ENCODE measurements around the gene APH1A. TPM values are rescaled to one million over a fixed set of nuclear protein-coding genes. Genes with fewer than 3 reads are reported as not detected.

Gene APH1A
- polyA plus RNA-seq, 2 of the 4 experiments (the other 2 are of a cell fraction): 109 to 118 TPM

- no peak for DNase-seq (ENCODE audit: low read depth in 1 of 2, low spot score in 1 of 2)
- no peak for ATAC-seq
- POLR2A ChIA-PET: no interaction called here
- TF ChIP-seq RFX5 (IDR thresholded peaks at IDR 0.05) (no peak), EP300 (IDR thresholded peaks at IDR 0.05) (no peak), ATOH8 (CRISPR knock-in tag; IDR thresholded peaks at IDR 0.05; ENCODE audit: low read depth) (no peak), GATA3 (IDR thresholded peaks at IDR 0.05; ENCODE audit: borderline replicate concordance) (no peak)
- TF ChIP-seq, protein P1, sequence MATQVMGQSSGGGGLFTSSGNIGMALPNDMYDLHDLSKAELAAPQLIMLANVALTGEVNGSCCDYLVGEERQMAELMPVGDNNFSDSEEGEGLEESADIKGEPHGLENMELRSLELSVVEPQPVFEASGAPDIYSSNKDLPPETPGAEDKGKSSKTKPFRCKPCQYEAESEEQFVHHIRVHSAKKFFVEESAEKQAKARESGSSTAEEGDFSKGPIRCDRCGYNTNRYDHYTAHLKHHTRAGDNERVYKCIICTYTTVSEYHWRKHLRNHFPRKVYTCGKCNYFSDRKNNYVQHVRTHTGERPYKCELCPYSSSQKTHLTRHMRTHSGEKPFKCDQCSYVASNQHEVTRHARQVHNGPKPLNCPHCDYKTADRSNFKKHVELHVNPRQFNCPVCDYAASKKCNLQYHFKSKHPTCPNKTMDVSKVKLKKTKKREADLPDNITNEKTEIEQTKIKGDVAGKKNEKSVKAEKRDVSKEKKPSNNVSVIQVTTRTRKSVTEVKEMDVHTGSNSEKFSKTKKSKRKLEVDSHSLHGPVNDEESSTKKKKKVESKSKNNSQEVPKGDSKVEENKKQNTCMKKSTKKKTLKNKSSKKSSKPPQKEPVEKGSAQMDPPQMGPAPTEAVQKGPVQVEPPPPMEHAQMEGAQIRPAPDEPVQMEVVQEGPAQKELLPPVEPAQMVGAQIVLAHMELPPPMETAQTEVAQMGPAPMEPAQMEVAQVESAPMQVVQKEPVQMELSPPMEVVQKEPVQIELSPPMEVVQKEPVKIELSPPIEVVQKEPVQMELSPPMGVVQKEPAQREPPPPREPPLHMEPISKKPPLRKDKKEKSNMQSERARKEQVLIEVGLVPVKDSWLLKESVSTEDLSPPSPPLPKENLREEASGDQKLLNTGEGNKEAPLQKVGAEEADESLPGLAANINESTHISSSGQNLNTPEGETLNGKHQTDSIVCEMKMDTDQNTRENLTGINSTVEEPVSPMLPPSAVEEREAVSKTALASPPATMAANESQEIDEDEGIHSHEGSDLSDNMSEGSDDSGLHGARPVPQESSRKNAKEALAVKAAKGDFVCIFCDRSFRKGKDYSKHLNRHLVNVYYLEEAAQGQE (IDR thresholded peaks at IDR 0.05): no peak
- Histone ChIP-seq H3K4me1 (peaks cover 6% of the 10 kb centered on the region; the same call in 2 of the 3 replicates), H3K4me3 (no peak overlapping the region), H3K4me2 (no peak overlapping the region), H3K27ac (no peak overlapping the region), H3K9me3 (no peaks in the 10 kb centered on the region)
- no peak for FAIRE-seq
- 85% methylated on average over 4 of the region's 4 CpGs for WGBS (ENCODE audit: missing lambda C conversion rate)
- CTCF ChIA-PET: interaction anchor here (0.7 to 1.5 kb wide), 3 partner anchors 12 to 33 kb away, joined by 3 to 6 read pairs (median 5); no protein-coding TSS in a partner anchor
Measured at GRCh38 chr1:150288822-150289221, 20.0 kb upstream of the APH1A start.

- FAIRE-seq: no peak
- no peak for ATAC-seq
- H3K9me3 ChIP-seq: no peaks in the 10 kb centered on the region
- CTCF ChIA-PET: interaction anchor here (0.7 to 1.5 kb wide), 2 partner anchors 12 to 32 kb away, joined by 5 to 6 read pairs; no protein-coding TSS in a partner anchor
- H3K4me1 ChIP-seq: peaks cover 6% of the 10 kb centered on the region; the same call in 2 of the 3 replicates
- H3K4me3 ChIP-seq: no peak overlapping the region
- no peak overlapping the region for H3K27ac ChIP-seq
- POLR2A ChIA-PET: no interaction called here
- H3K4me2 ChIP-seq: no peak overlapping the region
- WGBS (ENCODE audit: missing lambda C conversion rate): 58% methylated on average over 1 of the region's 1 CpG
- no peak for DNase-seq (ENCODE audit: low read depth in 1 of 2, low spot score in 1 of 2)
- no peak for TF ChIP-seq CHD4 (IDR thresholded peaks at IDR 0.05; ENCODE audit: borderline replicate concordance)
- TF ChIP-seq FOSL2 (IDR thresholded peaks at IDR 0.05): no peak
- no peak for TF ChIP-seq FOSL2 (CRISPR knock-in tag; IDR thresholded peaks at IDR 0.05)
- TF ChIP-seq NR3C1 (IDR thresholded peaks at IDR 0.05): no peak
- TF ChIP-seq TP53 (CRISPR knock-in tag; IDR thresholded peaks at IDR 0.05): no peak
Measured at GRCh38 chr1:150288382-150288781, 19.6 kb upstream of the APH1A start.

GRCh38 chr1:150283260-150283659 lies 14.4 kb upstream of the APH1A start:
- Histone ChIP-seq H3K4me1 (peaks cover 13% of the 10 kb centered on the region; the same call in 2 of the 3 replicates), H3K4me2 (no peak overlapping the region), H3K27ac (no peak overlapping the region), H3K4me3 (no peak overlapping the region), H3K9me3 (no peaks in the 10 kb centered on the region; the same call in 2 of the 3 replicates)
- 96% methylated on average over 12 of the region's 12 CpGs for WGBS (ENCODE audit: missing lambda C conversion rate)
- DNase-seq (ENCODE audit: low read depth in 1 of 2, low spot score in 1 of 2): no peak
- no peak for FAIRE-seq
- no peak for TF ChIP-seq CHD2 (IDR thresholded peaks at IDR 0.05; ENCODE audit: low read length, partially characterized antibody)
- TF ChIP-seq RAD21 (conservative IDR thresholded peaks at IDR 0.05 in 1 of 2, IDR thresholded peaks at IDR 0.05 in 1 of 2): no peak
- TF ChIP-seq ZNF302 (CRISPR knock-in tag; IDR thresholded peaks at IDR 0.05): no peak
- TF ChIP-seq, protein P2, sequence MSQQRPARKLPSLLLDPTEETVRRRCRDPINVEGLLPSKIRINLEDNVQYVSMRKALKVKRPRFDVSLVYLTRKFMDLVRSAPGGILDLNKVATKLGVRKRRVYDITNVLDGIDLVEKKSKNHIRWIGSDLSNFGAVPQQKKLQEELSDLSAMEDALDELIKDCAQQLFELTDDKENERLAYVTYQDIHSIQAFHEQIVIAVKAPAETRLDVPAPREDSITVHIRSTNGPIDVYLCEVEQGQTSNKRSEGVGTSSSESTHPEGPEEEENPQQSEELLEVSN (IDR thresholded peaks at IDR 0.05; ENCODE audit: borderline replicate concordance, low read depth): no peak
- TF ChIP-seq, protein P1 (IDR thresholded peaks at IDR 0.05): no peak
- no peak for TF ChIP-seq FOSL2 (IDR thresholded peaks at IDR 0.05)
- TF ChIP-seq FOSL2 (CRISPR knock-in tag; IDR thresholded peaks at IDR 0.05): no peak
- no peak for TF ChIP-seq RFX5 (IDR thresholded peaks at IDR 0.05)
- TF ChIP-seq HOXA7 (CRISPR knock-in tag; IDR thresholded peaks at IDR 0.05): no peak
- TF ChIP-seq MAFK (IDR thresholded peaks at IDR 0.05; ENCODE audit: partially characterized antibody): no peak
- TF ChIP-seq POLR2A (IDR thresholded peaks at IDR 0.05; ENCODE audit: low read length): no peak
- no peak for TF ChIP-seq RARB (CRISPR knock-in tag; IDR thresholded peaks at IDR 0.05)
- TF ChIP-seq MYC (IDR thresholded peaks at IDR 0.05; ENCODE audit: borderline replicate concordance, low read length): no peak
- no peak for TF ChIP-seq NR3C1 (IDR thresholded peaks at IDR 0.05)
- TF ChIP-seq, protein P3, sequence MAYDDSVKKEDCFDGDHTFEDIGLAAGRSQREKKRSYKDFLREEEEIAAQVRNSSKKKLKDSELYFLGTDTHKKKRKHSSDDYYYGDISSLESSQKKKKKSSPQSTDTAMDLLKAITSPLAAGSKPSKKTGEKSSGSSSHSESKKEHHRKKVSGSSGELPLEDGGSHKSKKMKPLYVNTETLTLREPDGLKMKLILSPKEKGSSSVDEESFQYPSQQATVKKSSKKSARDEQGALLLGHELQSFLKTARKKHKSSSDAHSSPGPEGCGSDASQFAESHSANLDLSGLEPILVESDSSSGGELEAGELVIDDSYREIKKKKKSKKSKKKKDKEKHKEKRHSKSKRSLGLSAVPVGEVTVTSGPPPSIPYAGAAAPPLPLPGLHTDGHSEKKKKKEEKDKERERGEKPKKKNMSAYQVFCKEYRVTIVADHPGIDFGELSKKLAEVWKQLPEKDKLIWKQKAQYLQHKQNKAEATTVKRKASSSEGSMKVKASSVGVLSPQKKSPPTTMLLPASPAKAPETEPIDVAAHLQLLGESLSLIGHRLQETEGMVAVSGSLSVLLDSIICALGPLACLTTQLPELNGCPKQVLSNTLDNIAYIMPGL (CRISPR knock-in tag; IDR thresholded peaks at IDR 0.05; ENCODE audit: borderline replicate concordance): no peak
- TF ChIP-seq ZSCAN20 (CRISPR knock-in tag; IDR thresholded peaks at IDR 0.05): no peak
- TF ChIP-seq SMC3 (IDR thresholded peaks at IDR 0.05): no peak
- ChIA-PET CTCF (interaction anchor here (13.0 kb wide), 1 partner anchor 30 kb away, joined by 172 read pairs; the partner anchor contains the start of gene CA14), POLR2A (no interaction called here)
- no peak for ATAC-seq

All from A549 (cell line).